AG09309 (cell line): ENCODE results near the gene RIN2.

Experiments used
- DNase-seq: peaks from one replicate; pipeline ENCODE4 v3.0.0-alpha.2; 2010; ENCODE audit warnings: low read depth
- H3K4me3 ChIP-seq: 2 replicates; pipeline ENCODE4 v1.5.1; 2011; ENCODE audit warnings: mild to moderate bottlenecking, low read depth, low read length, moderate library complexity; ENCODE audit not compliant: control insufficient read depth
- CTCF ChIP-seq: IDR thresholded peaks from 2 replicates; pipeline ENCODE4 v1.5.1; 2011; ENCODE audit warnings: mild to moderate bottlenecking, low read depth, low read length, inconsistent platforms; ENCODE audit not compliant: insufficient read depth, control insufficient read depth; ENCODE audit errors: missing control alignments

Gene RIN2

GRCh38 chr20:19734811-19735210, 23.2 kb upstream of the RIN2 start:
- H3K4me3 ChIP-seq = no peak overlapping the region
- TF ChIP-seq CTCF = no peak
- DNase-seq = no peak

- DNase-seq = peak; percentile 67
- no peak for TF ChIP-seq CTCF
- H3K4me3 ChIP-seq = no peak overlapping the region
Observed at GRCh38 chr20:19735446-19735845, 22.6 kb upstream of the RIN2 start.

GRCh38 chr20:19737025-19737424, 21.0 kb upstream of the RIN2 start:
- no peak overlapping the region for H3K4me3 ChIP-seq
- TF ChIP-seq CTCF = no peak
- peak; percentile 29 for DNase-seq

GRCh38 chr20:19738951-19739350, 19.1 kb upstream of the RIN2 start:
- TF ChIP-seq CTCF = no peak
- no peak overlapping the region for H3K4me3 ChIP-seq
- no peak for DNase-seq

- no peak for TF ChIP-seq CTCF
- no peak overlapping the region for H3K4me3 ChIP-seq
- no peak for DNase-seq
Observed at GRCh38 chr20:19739351-19739750, 18.7 kb upstream of the RIN2 start.

- DNase-seq = no peak
- H3K4me3 ChIP-seq = no peak overlapping the region
- no peak for TF ChIP-seq CTCF
Observed at GRCh38 chr20:19740512-19740911, 17.5 kb upstream of the RIN2 start.

- no peak for DNase-seq
- no peak for TF ChIP-seq CTCF
- no peak overlapping the region for H3K4me3 ChIP-seq
Observed at GRCh38 chr20:19741924-19742323, 16.1 kb upstream of the RIN2 start.
